Activated T-cell treated with anti-CD3 and anti-CD28 coated beads for 4 hours (primary cell): ENCODE results near the gene ARHGEF12.

Experiments used
- DNase-seq: peaks from one replicate; pipeline ENCODE4 v3.0.0-alpha.2; 2020

ARHGEF12 gene

DNA sequence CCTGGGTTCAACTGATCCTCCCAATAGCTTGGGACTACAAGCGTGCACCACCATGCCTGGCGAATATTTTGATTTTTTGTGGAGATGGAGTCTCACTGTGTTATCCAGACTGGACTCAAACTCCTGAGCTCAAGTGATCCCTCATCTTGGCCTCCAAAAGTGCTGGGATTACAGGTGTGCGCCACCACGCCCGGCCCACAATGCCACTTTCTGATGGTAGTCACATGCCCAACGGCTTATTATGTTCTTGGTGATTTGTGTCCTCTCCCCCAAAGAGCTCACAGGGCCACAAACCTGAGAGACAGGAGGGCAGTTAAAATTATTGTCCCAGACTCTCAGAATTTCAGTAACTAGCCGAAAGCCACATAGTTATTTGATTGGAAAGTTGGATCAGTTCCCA is 185.0 kb downstream of the ARHGEF12 start:
- DNase-seq: no peak

DNA sequence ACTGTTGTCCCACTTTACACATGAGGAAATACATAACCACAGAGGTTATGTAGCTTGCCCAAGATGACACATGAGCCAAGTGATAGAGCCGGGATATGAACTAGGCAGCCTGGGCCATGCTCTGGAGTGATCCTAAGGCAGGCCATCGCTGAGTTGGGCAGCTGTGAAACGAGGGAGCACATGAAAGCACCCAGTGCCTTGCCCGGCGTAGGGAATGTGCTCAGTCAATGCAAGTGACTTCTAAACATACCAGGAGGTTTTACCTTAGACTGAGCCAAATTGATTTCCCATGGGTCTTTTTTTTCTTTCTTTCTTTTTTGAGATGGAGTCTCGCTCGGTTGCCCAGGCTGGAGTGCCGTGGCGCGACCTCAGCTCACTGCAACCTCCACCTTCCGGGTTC is 185.8 kb downstream of the ARHGEF12 start:
- DNase-seq: no peak

DNA sequence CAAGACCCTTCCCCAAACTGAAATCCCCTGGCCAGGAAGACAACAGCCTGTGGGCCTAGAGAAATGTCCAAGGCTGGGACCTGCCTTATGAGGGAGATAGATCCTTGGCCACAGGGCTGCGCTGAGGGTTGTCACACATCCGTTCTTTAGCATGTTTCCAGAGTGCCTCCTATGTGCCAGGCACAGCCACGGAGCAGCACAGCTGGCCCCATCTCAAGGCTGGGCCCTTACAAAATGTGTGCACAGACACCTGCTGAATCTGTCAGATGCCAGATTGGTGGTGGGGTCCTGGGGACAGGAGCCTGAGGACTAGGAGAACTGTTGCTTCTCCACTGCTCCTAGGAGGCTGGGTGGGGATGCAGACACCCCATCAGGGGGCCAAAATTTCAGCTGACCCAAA is 186.5 kb downstream of the ARHGEF12 start:
- DNase-seq: no peak

DNA sequence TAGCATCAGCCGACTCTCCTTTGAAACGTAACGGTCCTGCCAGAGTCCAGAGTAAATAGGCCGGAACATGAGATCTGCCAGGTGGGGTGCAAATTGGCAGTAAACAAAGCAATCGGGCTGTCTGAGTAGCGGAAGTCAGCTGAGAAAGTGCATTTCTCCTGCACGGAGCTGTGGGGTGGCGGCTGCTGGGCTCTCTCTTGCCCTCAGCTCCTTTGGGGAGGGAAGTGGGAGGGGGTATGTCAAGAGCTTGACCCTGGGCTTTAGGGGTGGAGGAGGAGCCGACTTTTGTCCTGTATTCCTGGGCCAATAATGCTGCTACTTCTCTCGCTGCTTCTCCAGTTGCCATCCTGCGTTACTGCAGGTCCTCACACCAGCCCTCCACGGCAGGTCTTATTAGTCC is 187.0 kb downstream of the ARHGEF12 start:
- DNase-seq: no peak

DNA sequence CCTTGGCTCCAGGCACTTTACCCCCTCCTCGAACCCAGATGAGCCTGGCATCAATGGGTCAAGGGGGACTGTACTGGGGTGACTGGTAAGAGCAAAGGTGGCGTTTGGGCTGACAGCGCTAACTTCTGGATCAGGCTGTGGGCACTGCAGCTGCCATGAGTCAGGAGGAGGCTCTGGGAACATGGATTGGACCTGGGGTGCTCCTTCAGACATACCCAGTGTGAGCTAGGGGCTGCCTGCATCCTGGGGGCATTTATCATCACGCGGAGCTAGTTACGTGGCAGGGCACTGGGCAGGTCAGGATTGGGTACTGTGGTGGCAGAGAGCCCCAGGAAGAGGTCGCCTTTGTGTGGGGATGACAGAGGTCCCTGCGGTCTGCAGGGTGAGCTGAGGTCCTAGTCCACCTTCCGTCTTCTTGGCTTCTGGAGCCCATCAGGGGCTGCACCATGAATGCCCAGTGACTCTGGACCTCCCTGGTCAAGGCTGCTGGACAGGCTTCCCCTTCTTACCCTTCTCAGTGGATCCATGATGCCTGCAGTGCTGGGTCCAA is 188.4 kb downstream of the ARHGEF12 start:
- no peak for DNase-seq

DNA sequence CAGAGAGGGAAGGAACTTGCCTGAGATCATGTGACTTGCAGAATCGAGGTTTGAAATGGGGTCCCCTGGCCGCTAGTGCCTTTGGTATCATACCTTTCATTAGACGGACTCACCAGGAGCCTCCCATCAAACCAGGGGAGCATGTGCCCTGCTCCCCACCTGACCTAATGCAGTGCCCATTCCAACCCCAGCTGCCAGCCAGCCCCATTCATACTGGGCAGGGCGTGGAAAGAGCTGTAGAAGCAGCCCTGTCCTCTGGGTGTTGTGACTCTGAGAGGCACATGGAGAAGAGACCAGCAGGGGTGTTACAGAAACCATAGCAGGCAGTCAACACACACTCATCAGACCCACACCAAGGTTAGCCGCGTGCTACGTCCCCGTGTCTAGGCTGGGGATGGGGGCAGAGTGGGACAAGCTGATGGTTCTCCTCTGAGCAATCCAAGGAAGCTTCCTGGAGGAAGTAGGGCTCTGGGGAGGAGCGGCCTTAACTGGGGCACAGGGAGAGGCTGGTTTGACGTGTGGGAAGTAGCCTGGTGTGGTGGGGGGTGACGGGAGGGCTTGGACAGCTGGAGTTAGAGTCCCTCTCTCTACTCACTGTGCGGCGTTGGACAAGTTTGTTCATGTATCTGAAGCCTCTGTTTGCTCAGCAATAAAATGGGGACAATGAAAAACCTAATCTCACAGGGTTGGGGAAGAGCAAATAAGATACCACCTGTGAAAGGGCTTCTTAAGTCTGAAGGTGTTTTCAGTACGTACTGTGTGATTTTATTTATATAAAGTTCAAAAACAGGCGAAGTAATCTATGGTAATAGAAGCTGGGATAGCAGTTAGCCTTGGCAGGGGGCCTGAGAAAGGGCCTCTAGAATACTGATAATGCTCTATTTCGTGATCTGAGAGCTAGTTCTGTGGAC is 189.3 kb downstream of the ARHGEF12 start:
- no peak for DNase-seq

DNA sequence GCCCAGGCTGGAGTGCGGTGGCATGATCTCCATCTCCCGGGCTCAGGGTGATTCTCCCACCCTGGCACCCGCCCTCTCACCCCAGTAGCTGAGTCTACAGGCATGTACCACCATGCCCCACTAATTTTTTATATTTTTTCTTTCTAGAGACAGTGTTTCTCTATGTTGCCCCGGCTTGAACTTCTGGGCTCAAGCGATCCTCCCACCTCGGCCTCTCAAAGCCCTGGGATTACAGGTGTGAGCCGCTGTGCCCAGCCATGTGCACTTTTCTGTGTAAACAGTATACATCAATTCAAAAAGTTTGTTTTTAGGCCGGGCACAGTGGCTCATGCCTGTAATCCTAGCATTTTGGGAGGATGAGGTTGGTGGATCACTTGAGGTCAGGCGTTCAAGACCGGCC is 190.0 kb downstream of the ARHGEF12 start:
- no peak for DNase-seq

DNA sequence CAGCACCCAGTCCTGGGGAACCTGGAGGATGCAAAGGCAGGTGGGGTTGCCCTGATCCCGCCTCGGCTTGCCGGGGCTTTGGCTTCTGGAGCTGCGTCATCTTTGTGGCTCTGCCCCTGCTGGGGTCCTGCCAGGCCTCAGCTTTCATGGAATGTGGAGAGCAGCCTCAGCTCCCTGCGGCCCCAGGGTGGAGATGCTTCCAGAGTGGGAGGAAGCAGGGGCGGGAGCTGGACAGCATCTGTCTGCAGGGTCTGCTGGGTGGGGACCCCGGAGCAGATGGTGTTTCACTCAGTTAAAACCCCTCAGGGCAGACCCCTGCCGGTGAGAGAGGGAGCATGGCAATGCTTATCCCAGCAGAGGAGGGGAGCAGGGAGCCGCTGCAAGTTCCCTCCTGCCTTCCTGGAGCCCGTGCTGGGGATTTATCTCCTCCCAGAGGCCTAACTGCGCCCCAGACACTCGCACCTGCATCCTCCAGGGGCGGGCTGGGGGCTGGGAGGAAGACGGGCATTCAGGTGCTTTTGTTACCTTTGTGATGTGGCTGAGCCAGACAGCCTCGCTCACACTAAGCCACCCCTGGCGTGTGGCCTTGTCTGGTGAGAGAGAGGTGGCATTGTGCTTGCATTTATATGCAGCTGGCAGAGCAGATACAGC is 191.0 kb downstream of the ARHGEF12 start:
- DNase-seq: no peak

DNA sequence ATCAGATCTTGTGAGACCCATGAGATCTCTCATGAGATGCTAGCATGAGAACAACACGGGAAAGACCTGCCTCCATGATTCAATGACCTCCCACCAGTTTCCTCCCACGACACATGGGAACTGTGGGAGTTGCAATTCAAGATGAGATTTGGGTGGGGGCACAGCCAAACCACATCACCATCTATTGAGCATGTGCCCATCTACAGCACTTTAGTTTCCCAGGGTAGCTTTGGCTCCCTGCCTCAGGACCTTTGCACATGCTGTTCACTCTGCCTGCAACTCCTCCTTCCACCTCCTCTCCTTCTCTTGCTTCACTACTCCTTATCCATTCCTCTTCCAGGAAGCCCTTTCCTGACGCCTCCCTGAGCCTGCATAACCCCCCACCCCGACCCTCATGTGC is 192.5 kb downstream of the ARHGEF12 start:
- DNase-seq: no peak

DNA sequence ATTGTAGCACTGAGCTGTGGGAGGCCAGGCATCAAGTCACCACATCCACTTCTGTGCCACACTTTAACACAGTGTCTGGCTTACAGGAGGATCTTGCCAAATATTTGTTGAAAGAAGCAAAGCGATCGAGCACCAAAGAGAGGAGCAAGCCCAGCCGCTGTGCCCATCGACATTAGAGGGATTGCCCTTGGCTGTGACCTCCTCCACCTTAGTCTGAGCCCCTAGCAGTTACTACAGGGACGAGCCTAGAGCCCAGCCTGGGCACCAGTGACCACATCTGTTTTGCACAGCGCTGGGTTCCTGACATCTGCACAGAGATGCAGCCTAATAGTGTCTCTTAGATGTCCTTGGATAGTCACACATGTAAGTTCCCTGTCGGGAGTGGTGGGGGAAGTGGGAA is 193.0 kb downstream of the ARHGEF12 start:
- no peak for DNase-seq

DNA sequence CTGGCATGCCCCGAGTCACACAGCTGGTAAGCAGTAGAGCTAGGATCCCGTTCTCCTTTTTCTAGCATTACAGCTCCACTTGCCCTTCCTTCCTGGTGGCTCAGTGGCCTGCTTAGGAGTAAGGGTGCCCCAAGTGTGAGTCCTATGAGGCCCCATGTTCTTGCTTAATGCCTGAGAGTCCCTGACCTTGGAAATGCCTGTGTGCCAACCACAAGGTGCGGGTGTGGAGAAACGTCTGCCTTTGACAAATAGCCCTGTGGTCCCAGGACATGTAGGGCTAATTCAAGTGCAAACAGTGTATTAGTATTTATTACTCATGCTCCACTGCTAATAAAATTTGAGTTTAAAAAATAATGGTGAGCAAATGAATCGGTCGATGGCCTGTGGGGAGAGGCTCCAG is 193.7 kb downstream of the ARHGEF12 start:
- no peak for DNase-seq

DNA sequence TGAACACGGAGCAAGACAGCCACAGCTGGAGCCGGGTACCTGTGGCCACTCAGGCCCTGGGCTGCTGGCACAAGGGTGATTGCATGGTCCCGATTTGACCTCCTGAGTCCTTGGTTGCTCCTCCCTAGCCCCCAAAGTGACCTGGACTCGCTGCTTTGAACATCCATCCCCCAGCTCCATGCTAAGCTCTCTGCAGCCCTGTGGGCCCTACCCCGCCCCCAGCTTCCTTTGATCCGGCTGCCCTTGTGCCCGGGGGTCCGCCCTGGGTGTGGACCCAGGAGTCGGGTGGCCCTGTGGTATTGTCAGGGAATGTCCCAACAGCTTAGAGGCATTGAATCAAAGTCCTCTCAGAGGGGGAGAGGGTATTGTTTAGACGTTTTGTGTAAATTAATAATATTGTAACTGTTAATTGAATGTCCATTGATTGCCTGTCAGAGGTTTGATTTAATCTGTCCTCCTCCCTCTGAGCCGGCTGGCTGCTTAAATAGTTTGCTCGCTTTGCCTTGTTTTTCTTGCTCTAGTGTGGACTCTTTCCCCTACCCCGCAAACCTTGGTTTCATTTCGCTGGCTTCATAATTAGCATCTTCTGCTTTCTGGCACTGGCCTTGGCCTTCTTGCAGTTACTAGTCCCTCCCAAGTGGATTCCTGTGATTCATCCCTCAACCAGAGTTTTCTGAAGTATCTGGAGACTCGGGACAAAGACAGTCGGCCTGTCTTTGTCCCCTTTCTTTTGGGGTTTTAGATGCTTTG is 196.0 kb downstream of the ARHGEF12 start:
- no peak for DNase-seq

DNA sequence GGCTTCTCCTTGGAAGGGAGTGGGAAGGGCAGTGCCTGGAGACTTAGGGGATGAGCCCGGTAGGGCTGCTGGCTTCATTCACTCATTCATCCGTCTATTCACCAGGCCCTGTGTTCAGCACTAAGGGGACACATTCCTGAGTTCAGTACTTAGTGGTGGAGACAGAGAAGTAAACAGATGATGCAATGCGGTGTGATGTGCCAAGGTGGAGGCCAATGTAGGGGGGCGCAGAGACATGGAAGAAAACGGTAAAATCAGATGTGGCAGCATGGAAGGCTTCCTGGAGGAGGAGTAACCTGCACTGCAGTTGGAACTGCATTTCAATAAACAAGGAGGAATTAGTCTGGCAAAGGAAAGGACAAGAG is 196.6 kb downstream of the ARHGEF12 start:
- DNase-seq: no peak

DNA sequence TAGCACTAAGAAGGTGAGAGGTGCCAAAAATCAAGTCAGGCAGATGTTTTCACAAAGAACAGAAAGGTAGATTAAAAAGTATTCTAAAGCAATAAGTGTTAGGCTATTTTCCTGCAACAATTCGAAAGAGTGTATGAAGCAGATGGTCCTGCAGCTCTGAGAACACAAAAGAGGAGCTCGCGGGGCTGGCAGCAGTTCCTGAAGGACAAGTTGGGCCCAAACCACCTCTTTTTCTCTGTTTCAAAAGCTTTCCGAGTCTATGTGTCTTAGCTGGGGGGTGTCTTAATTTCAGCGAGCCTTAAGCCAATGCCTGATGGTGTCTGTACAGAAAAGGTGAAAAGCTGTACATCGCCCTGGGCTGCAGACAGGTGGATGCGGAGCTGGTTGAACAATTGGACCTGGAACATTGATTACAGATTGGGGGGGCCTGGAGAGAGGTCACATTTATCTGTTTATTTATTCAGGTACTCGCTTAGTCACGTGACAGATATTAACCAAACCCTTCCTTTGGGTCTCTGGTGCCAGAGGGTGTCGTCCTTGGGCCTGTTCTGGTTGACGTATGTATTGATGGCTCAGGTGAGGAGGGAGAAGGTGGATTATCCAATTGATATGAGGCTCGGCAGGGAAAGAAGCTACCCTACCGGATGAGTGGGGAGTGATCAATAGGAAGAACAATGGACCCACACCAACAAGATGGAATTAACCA is 200.0 kb downstream of the ARHGEF12 start:
- no peak for DNase-seq

DNA sequence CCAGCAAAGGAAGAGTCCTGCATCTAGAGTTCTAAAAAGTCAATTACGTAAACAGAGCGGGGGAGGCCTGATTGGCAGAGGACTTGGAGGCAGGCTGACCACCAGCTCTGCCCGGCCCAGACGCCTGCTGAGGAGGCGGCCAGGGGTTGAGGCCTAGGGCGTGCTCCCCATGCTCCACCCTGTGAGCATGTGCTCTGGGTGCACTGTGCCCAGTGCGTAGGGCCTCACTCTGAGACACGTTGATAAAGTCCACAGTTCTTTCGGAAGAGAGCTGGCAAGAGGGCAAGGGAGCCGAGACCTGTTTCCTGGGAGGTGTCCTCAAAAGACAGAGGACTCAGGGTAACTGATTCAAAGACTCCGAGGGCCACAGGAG is 200.6 kb downstream of the ARHGEF12 start:
- DNase-seq: no peak

DNA sequence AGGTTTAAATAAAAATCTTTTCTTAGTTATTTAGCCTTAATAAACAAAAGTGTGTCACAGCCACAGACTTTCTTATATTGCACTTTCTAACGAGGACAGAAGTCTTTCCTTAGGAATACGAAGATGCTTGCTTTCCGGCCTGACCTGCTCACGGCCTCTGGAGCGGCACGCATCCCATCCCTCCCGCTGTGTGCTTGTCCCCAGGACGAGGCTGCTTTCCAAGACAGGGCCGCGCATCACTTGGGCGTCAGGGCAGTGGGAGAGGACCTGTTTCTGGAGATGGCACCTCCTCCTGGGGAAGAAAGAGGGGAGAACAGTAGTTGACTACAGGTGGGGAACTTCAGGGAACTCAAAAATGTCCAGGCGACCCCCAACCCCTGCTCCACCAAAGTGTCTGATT is 201.8 kb downstream of the ARHGEF12 start:
- no peak for DNase-seq

DNA sequence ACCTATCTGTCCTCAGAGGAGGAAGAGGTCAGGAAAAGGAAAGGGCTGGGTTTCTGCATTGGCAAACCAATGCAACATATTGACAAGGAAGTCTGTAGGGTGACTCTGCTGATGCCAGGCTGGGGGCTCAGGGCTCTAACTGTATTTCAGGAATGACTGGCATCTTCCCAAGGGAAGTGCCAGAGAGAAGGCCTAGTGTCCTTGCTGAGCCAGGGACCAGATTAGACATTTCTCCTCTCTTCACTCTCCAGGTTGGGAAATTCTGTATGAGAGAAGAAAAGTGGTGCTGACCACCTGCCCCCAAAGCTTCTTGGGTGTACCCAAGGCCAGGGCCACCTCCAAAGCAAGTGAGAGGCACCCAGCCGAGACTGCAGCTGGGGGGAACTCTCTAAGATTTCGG is 202.5 kb downstream of the ARHGEF12 start:
- no peak for DNase-seq
